ENCODE data around the gene MAGI1.

GRCh38 chr3:65478551-65479500 is 559.9 kb downstream of the MAGI1 start:
- TF ChIP-seq CTCF (conservative IDR thresholded peaks at IDR 0.05), result no peak
- TF ChIP-seq ZFX (IDR thresholded peaks at IDR 0.05), result no peak

Data from C4-2B (cell line).